Measurements from ENCODE around the gene SBNO2.

Gene SBNO2

DNA sequence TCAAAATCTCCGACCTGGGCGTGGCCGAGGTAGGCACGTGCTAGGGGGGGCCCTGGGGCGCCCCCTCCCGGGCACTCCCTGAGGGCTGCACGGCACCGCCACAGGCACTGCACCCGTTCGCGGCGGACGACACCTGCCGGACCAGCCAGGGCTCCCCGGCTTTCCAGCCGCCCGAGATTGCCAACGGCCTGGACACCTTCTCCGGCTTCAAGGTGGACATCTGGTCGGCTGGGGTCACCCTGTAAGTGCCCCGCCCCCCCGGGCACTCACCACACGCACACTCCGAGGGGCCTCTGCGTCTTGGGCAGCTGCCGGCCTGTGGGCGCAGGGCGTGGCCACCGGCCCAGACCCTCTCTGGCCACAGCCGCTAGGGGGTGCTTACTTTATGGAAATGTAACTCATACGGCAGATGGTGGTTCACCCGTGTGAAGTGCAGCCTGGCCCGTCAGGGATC is 46.4 kb upstream of the SBNO2 start:
- no peaks in the 10 kb centered on the region for H3K9me3 ChIP-seq (ENCODE audit: insufficient read depth, low read length)

DNA sequence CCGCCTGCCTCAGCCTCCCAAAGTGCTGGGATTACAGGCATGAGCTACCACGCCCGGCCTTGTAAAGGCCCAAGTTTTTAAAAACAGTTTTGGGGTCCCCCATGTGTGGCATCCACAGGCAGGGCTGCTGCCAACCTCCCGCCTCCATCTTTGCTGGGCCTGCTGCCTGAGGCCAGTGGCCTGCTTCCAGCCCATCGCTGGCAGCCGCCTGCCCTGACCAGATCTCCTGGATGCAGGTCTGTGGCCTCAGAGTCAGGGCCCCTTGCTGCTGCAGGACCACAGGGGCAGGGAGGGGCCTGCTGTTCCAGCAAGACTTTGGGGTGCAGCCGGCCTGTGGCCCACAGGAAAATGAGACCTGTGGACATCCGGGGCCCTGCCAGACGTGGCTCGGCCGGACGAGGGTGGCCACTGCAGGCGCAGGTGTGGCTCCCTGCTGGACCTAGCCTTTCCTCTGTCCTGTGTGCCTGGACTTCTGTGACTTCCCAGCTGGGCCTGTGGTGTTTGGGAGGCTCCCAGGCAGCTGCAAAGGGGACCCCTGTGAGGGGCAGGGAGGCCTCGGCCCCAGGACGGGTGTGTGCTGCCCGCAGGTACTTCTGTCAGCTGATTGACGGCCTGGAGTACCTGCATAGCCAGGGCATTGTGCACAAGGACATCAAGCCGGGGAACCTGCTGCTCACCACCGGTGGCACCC is 45.9 kb upstream of the SBNO2 start:
- Histone ChIP-seq H3K27me3 (ENCODE audit: insufficient read depth, insufficient read length) (no peaks in the 10 kb centered on the region), H3K4me1 (ENCODE audit: insufficient read depth, insufficient read length) (peaks cover 44% of the 10 kb centered on the region), H3K9ac (ENCODE audit: insufficient read length, low read depth) (no peak overlapping the region), H3K4me3 (ENCODE audit: insufficient read length, low read depth) (no peak overlapping the region), H3K9me3 (ENCODE audit: insufficient read depth, low read length) (no peaks in the 10 kb centered on the region), H3K36me3 (ENCODE audit: insufficient read depth, insufficient read length, low read length) (peaks cover 84% of the 10 kb centered on the region)
- TF ChIP-seq ZNF274 (IDR thresholded peaks at IDR 0.05; ENCODE audit: low read depth, low read length) (no peak), YY1 (IDR thresholded peaks at IDR 0.05; ENCODE audit: insufficient read depth, insufficient read length) (no peak), SUZ12 (IDR thresholded peaks at IDR 0.05; ENCODE audit: extremely low read depth, insufficient read depth, insufficient read length) (no peak)
- no peak for DNase-seq (ENCODE audit: low read depth, low spot score)

More for the DNA sequence above, 46.4 kb upstream of the SBNO2 start:
- Histone ChIP-seq H3K36me3 (ENCODE audit: insufficient read depth, insufficient read length, low read length) (peaks cover 82% of the 10 kb centered on the region), H3K4me3 (ENCODE audit: insufficient read length, low read depth) (no peak overlapping the region), H3K4me1 (ENCODE audit: insufficient read depth, insufficient read length) (peaks cover 39% of the 10 kb centered on the region), H3K27me3 (ENCODE audit: insufficient read depth, insufficient read length) (no peaks in the 10 kb centered on the region), H3K9ac (ENCODE audit: insufficient read length, low read depth) (no peak overlapping the region)
- TF ChIP-seq YY1 (IDR thresholded peaks at IDR 0.05; ENCODE audit: insufficient read depth, insufficient read length) (no peak), SUZ12 (IDR thresholded peaks at IDR 0.05; ENCODE audit: extremely low read depth, insufficient read depth, insufficient read length) (no peak), ZNF274 (IDR thresholded peaks at IDR 0.05; ENCODE audit: low read depth, low read length) (no peak)
- no peak for DNase-seq (ENCODE audit: low read depth, low spot score)

GRCh38 chr19:1218751-1219567 is 44.9 kb upstream of the SBNO2 start:
- H3K27me3 ChIP-seq (ENCODE audit: insufficient read depth, insufficient read length), result no peaks in the 10 kb centered on the region
- no peak for TF ChIP-seq SUZ12 (IDR thresholded peaks at IDR 0.05; ENCODE audit: extremely low read depth, insufficient read depth, insufficient read length)
- no peak for TF ChIP-seq ZNF274 (IDR thresholded peaks at IDR 0.05; ENCODE audit: low read depth, low read length)
- TF ChIP-seq YY1 (IDR thresholded peaks at IDR 0.05; ENCODE audit: insufficient read depth, insufficient read length), result no peak
- no peaks in the 10 kb centered on the region for H3K9me3 ChIP-seq (ENCODE audit: insufficient read depth, low read length)
- no peak for DNase-seq (ENCODE audit: low read depth, low spot score)
- H3K36me3 ChIP-seq (ENCODE audit: insufficient read depth, insufficient read length, low read length), result peaks cover 84% of the 10 kb centered on the region
- no peak overlapping the region for H3K4me3 ChIP-seq (ENCODE audit: insufficient read length, low read depth)
- H3K4me1 ChIP-seq (ENCODE audit: insufficient read depth, insufficient read length), result peaks cover 49% of the 10 kb centered on the region
- no peak overlapping the region for H3K9ac ChIP-seq (ENCODE audit: insufficient read length, low read depth)

DNA sequence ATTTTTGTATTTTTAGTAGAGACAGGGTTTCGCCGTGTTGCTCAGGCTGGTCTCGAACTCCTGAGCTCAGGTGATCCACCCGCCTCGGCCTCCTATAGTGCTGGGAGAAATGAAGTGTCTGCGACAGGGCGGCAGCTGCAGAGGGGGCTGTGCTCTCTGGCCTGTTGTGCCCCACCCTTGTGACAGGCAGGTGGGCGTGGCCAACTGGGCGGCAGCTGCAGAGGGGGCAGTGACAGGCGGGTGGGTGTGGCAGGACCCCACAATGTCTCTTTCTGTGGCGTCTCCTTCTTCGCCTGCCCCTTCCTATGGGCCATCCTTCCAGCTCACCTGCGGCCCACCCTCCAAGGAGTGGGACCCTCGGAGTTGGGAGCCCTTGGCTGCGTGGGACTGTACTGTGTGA is 43.3 kb upstream of the SBNO2 start:
- Histone ChIP-seq H3K4me1 (ENCODE audit: insufficient read depth, insufficient read length) (peaks cover 46% of the 10 kb centered on the region), H3K9me3 (ENCODE audit: insufficient read depth, low read length) (no peaks in the 10 kb centered on the region), H3K9ac (ENCODE audit: insufficient read length, low read depth) (no peak overlapping the region), H3K4me3 (ENCODE audit: insufficient read length, low read depth) (no peak overlapping the region), H3K36me3 (ENCODE audit: insufficient read depth, insufficient read length, low read length) (peaks cover 79% of the 10 kb centered on the region), H3K27me3 (ENCODE audit: insufficient read depth, insufficient read length) (no peaks in the 10 kb centered on the region)
- DNase-seq (ENCODE audit: low read depth, low spot score), result no peak
- TF ChIP-seq SUZ12 (IDR thresholded peaks at IDR 0.05; ENCODE audit: extremely low read depth, insufficient read depth, insufficient read length) (no peak), ZNF274 (IDR thresholded peaks at IDR 0.05; ENCODE audit: low read depth, low read length) (no peak), YY1 (IDR thresholded peaks at IDR 0.05; ENCODE audit: insufficient read depth, insufficient read length) (no peak)

- peaks cover 79% of the 10 kb centered on the region for H3K36me3 ChIP-seq (ENCODE audit: insufficient read depth, insufficient read length, low read length)
- H3K27me3 ChIP-seq (ENCODE audit: insufficient read depth, insufficient read length), result no peaks in the 10 kb centered on the region
- peaks cover 49% of the 10 kb centered on the region for H3K4me1 ChIP-seq (ENCODE audit: insufficient read depth, insufficient read length)
- H3K9ac ChIP-seq (ENCODE audit: insufficient read length, low read depth), result no peak overlapping the region
- no peak for DNase-seq (ENCODE audit: low read depth, low spot score)
- no peaks in the 10 kb centered on the region for H3K9me3 ChIP-seq (ENCODE audit: insufficient read depth, low read length)
- TF ChIP-seq ZNF274 (IDR thresholded peaks at IDR 0.05; ENCODE audit: low read depth, low read length) (no peak), SUZ12 (IDR thresholded peaks at IDR 0.05; ENCODE audit: extremely low read depth, insufficient read depth, insufficient read length) (no peak), YY1 (IDR thresholded peaks at IDR 0.05; ENCODE audit: insufficient read depth, insufficient read length) (no peak)
- H3K4me3 ChIP-seq (ENCODE audit: insufficient read length, low read depth), result no peak overlapping the region
Observed at GRCh38 chr19:1216756-1217155, 42.7 kb upstream of the SBNO2 start.

DNA sequence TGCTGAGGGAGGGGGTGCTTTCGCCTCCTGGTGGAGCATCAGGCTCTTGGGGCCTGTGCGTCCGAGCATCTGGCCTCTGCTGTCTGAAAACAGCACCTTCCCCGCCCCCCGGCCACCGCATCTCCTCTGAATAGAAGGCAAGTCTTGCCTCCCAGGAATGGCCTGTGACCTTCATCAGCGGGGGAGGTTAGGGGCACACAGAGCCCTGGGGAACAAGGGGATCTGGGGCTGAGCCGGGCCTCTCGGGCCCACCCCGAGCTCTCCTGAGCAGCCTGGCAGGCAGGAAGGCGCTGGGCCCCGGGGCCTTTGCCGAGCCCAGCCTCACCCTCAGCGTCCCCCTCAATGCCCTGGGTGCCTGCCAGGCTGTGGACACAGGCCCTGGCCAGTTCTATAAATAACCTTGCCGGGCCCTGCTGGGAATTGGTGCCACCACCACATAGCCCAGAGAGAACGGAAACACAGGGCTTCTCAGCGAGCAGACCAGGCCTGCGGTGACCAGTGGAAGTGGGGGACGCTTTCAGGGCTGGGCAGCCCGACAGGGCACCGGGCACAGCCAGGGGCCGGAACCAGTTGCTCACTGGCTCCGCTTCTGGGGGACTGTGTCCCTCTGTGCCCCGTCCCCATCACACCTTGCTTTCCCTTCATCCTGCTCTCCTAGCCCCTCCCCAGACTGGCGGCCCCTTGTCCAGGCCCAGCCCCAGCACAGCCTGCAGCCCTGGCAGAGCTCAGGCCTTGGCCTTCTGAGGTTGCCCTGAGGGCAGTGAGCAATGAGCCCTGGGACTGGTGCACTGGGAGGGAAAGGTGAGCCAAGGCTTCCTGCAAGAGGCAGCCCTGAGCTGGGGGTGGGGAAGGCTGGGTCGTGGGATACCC is 41.0 kb upstream of the SBNO2 start:
- Histone ChIP-seq H3K9me3 (ENCODE audit: insufficient read depth, low read length) (no peaks in the 10 kb centered on the region), H3K36me3 (ENCODE audit: insufficient read depth, insufficient read length, low read length) (peaks cover 78% of the 10 kb centered on the region), H3K4me3 (ENCODE audit: insufficient read length, low read depth) (no peak overlapping the region), H3K9ac (ENCODE audit: insufficient read length, low read depth) (peak overlapping the region; percentile 74), H3K4me1 (ENCODE audit: insufficient read depth, insufficient read length) (peaks cover 48% of the 10 kb centered on the region), H3K27me3 (ENCODE audit: insufficient read depth, insufficient read length) (no peaks in the 10 kb centered on the region)
- TF ChIP-seq ZNF274 (IDR thresholded peaks at IDR 0.05; ENCODE audit: low read depth, low read length), result no peak
- TF ChIP-seq YY1 (IDR thresholded peaks at IDR 0.05; ENCODE audit: insufficient read depth, insufficient read length), result no peak
- no peak for TF ChIP-seq SUZ12 (IDR thresholded peaks at IDR 0.05; ENCODE audit: extremely low read depth, insufficient read depth, insufficient read length)
- DNase-seq (ENCODE audit: low read depth, low spot score), result no peak

Measured in NT2/D1 (cell line).